Naive thymus-derived CD8-positive, alpha-beta T cell (primary cell): ENCODE results near the gene ERMP1. TPM values are rescaled to one million over a fixed set of nuclear protein-coding genes. Genes with fewer than 3 reads are reported as not detected.

Experiments
- ATAC-seq, 2 donors: fragments of 150-1000 bp; cut with Tn5 transposase in 1 of 2; sonication (Bioruptor Pico), chemical (Tn5 transposase) in 1 of 2; 1 replicate in 1 of 2; 2 replicates in 1 of 2; pipeline ENCODE4 v1.10.0; 2021; ENCODE audit warnings: mild to moderate bottlenecking in 2 of 2, moderate library complexity in 2 of 2
- POLR2A ChIA-PET: fragments of 350-600 bp; sonication (Branson Sonifier 250); formaldehyde crosslinking; loops from one replicate; lab custom pipeline; 2021; ENCODE audit warnings: antibody characterized with exemption; lab: Charles Lee
- DNase-seq, 10 donors: peaks; one replicate each; pipeline versions ENCODE4 v3.0.0 to v3.0.0-alpha.2; 2020 to 2022
- H3K27ac Mint-ChIP-seq, 10 donors: one replicate each; pipeline ENCODE4 v1.8.0; 2020 to 2022; ENCODE audit warnings: mild to moderate bottlenecking in 10 of 10, mixed read lengths in 10 of 10, moderate library complexity in 4 of 10, inconsistent platforms in 1 of 10
- H3K27me3 Mint-ChIP-seq, 5 donors: one replicate each; pipeline ENCODE4 v1.8.0; 2021 to 2022; ENCODE audit warnings: mixed read lengths in 5 of 5
- H3K36me3 Mint-ChIP-seq, 3 donors: one replicate each; pipeline ENCODE4 v1.8.0; 2020 to 2022; ENCODE audit warnings: mixed read lengths in 3 of 3, mild to moderate bottlenecking in 2 of 3, inconsistent platforms in 1 of 3
- H3K4me1 Mint-ChIP-seq, 4 donors: one replicate each; pipeline ENCODE4 v1.8.0; 2021 to 2022; ENCODE audit warnings: mixed read lengths in 4 of 4
- H3K4me3 Mint-ChIP-seq, 10 donors: one replicate each; pipeline ENCODE4 v1.8.0; 2020 to 2022; ENCODE audit warnings: mild to moderate bottlenecking in 10 of 10, mixed read lengths in 10 of 10, moderate library complexity in 6 of 10, inconsistent platforms in 1 of 10
- H3K9me3 Mint-ChIP-seq, 9 donors: one replicate each; pipeline ENCODE4 v1.8.0; 2020 to 2022; ENCODE audit warnings: mixed read lengths in 9 of 9, mild to moderate bottlenecking in 3 of 9, inconsistent platforms in 1 of 9, moderate library complexity in 1 of 9
- polyA plus RNA-seq, 3 donors: library from polyadenylated mRNA; unstranded; fragments of 300-500 nt; fragmentation: Illumina TruSeq; gene quantifications; one replicate each; pipeline ENCODE4 v1.2.3, GENCODE V29; 2021
- total RNA-seq, 8 experiments: library from RNA in 2 of 8; stranded (reverse) in 2 of 8; gene quantifications; one replicate each; pipeline ENCODE4 v1.2.3 and lab custom pipeline; 2021 to 2026

The ERMP1 gene
- total and polyA plus RNA-seq, 5 experiments from 2014 or later, result 7.0 to 16.8 (median 11.8) TPM

- ATAC-seq, result no peak
- H3K9me3 Mint-ChIP-seq, result no peaks in the 10 kb centered on the region
- H3K4me3 Mint-ChIP-seq, result no peak overlapping the region
- H3K36me3 Mint-ChIP-seq, result no peaks in the 10 kb centered on the region
- DNase-seq, result no peak
- H3K27ac Mint-ChIP-seq, result no peak overlapping the region
- peaks cover 20 to 51% (median 43%) of the 10 kb centered on the region in 4 donors for H3K4me1 Mint-ChIP-seq
- H3K27me3 Mint-ChIP-seq, result no peaks in the 10 kb centered on the region
- POLR2A ChIA-PET, result no interaction called here
These were observed 2.9 kb upstream of the ERMP1 start for GRCh38 chr9:5835808-5836207.

- DNase-seq (no peak), ATAC-seq (no peak)
- peaks cover 0 to 10% (median 3%) of the 10 kb centered on the region in 3 donors for H3K36me3 Mint-ChIP-seq
- H3K9me3 Mint-ChIP-seq, result no peaks in the 10 kb centered on the region
- H3K4me3 Mint-ChIP-seq, result peak overlapping the region; percentile 3 to 94 (median 40)
- peak overlapping the region in 6 of 10 donors; percentile 12 to 82 (median 72) for H3K27ac Mint-ChIP-seq
- peaks cover 24 to 53% (median 49%) of the 10 kb centered on the region in 4 donors for H3K4me1 Mint-ChIP-seq
- no peaks in the 10 kb centered on the region for H3K27me3 Mint-ChIP-seq
- POLR2A ChIA-PET, result interaction anchor here (0.6 to 5.4 kb wide), 3 partner anchors 9 to 181 kb away, joined by 3 to 53 read pairs (median 8); partner anchors contain the start of gene RANBP6
These were observed 1.3 kb upstream of the ERMP1 start for GRCh38 chr9:5834214-5834613.

- Mint-ChIP-seq H3K36me3 (peaks cover 0 to 28% (median 4%) of the 10 kb centered on the region in 3 donors), H3K27me3 (no peaks in the 10 kb centered on the region), H3K4me1 (peaks cover 28 to 67% (median 63%) of the 10 kb centered on the region in 4 donors), H3K4me3 (peak overlapping the region; percentile 89 to 99 (median 96)), H3K9me3 (no peaks in the 10 kb centered on the region), H3K27ac (peak overlapping the region; percentile 45 to 93 (median 90))
- POLR2A ChIA-PET, result interaction anchor here (0.6 to 5.4 kb wide), 7 partner anchors 11 to 209 kb away, joined by 3 to 53 read pairs (median 6); partner anchors contain the start of gene RIC1
- peak in 6 of 10 donors; percentile 6 to 54 (median 38) for DNase-seq
- peak; percentile 23 to 26 for ATAC-seq
These were observed 813 bp downstream of the ERMP1 start for GRCh38 chr9:5832071-5832537.

- DNase-seq (no peak), ATAC-seq (no peak)
- POLR2A ChIA-PET, result interaction anchor here (1.5 kb wide), 1 partner anchor 16 kb away, joined by 3 read pairs; no protein-coding TSS in a partner anchor
- Mint-ChIP-seq H3K4me1 (peaks cover 17 to 51% (median 41%) of the 10 kb centered on the region in 4 donors), H3K27ac (peak overlapping the region in 6 of 10 donors; percentile 12 to 63 (median 33)), H3K27me3 (no peaks in the 10 kb centered on the region), H3K9me3 (no peaks in the 10 kb centered on the region), H3K4me3 (no peak overlapping the region), H3K36me3 (peaks cover 0 to 77% (median 13%) of the 10 kb centered on the region in 3 donors)
These were observed 6.9 kb downstream of the ERMP1 start for GRCh38 chr9:5825895-5826622.

- H3K4me3 Mint-ChIP-seq, result no peak overlapping the region
- H3K9me3 Mint-ChIP-seq, result no peaks in the 10 kb centered on the region
- H3K27ac Mint-ChIP-seq, result peak overlapping the region in 2 of 10 donors; percentile 50 to 63
- no peak for ATAC-seq
- DNase-seq, result no peak
- no peaks in the 10 kb centered on the region for H3K27me3 Mint-ChIP-seq
- peaks cover 15 to 42% (median 36%) of the 10 kb centered on the region in 4 donors for H3K4me1 Mint-ChIP-seq
- POLR2A ChIA-PET, result no interaction called here
- peaks cover 5 to 81% (median 15%) of the 10 kb centered on the region in 3 donors for H3K36me3 Mint-ChIP-seq
These were observed 7.7 kb downstream of the ERMP1 start for GRCh38 chr9:5825223-5825622.

GRCh38 chr9:5820425-5820824 lies 12.5 kb downstream of the ERMP1 start:
- ATAC-seq (no peak), DNase-seq (no peak)
- no peaks in the 10 kb centered on the region for H3K9me3 Mint-ChIP-seq
- no peaks in the 10 kb centered on the region for H3K27me3 Mint-ChIP-seq
- POLR2A ChIA-PET, result interaction anchor here (0.6 to 1.0 kb wide), 2 partner anchors 9 to 12 kb away, joined by 3 to 6 read pairs; no protein-coding TSS in a partner anchor
- H3K4me1 Mint-ChIP-seq, result peaks cover 9 to 16% (median 13%) of the 10 kb centered on the region in 4 donors
- peaks cover 15 to 74% (median 23%) of the 10 kb centered on the region in 3 donors for H3K36me3 Mint-ChIP-seq
- H3K4me3 Mint-ChIP-seq, result no peak overlapping the region
- no peak overlapping the region for H3K27ac Mint-ChIP-seq

- POLR2A ChIA-PET, result no interaction called here
- Mint-ChIP-seq H3K27me3 (no peaks in the 10 kb centered on the region), H3K4me3 (no peak overlapping the region), H3K4me1 (peaks cover 6 to 14% (median 10%) of the 10 kb centered on the region in 4 donors), H3K9me3 (no peaks in the 10 kb centered on the region), H3K27ac (no peak overlapping the region), H3K36me3 (peaks cover 15 to 70% (median 19%) of the 10 kb centered on the region in 3 donors)
- DNase-seq (no peak), ATAC-seq (no peak)
These were observed 13.7 kb downstream of the ERMP1 start for GRCh38 chr9:5819174-5819573.

GRCh38 chr9:5818424-5819142 lies 14.3 kb downstream of the ERMP1 start:
- no peak for ATAC-seq
- DNase-seq, result no peak
- Mint-ChIP-seq H3K27me3 (no peaks in the 10 kb centered on the region), H3K4me3 (no peak overlapping the region), H3K9me3 (no peaks in the 10 kb centered on the region), H3K4me1 (peaks cover 6 to 14% (median 10%) of the 10 kb centered on the region in 4 donors), H3K36me3 (peaks cover 15 to 69% (median 21%) of the 10 kb centered on the region in 3 donors), H3K27ac (peak overlapping the region in 1 of 10 donors; percentile 22)
- POLR2A ChIA-PET, result interaction anchor here (0.7 kb wide), 1 partner anchor 24 kb away, joined by 4 read pairs; no protein-coding TSS in a partner anchor

- Mint-ChIP-seq H3K27me3 (no peaks in the 10 kb centered on the region), H3K4me1 (peaks cover 6 to 14% (median 10%) of the 10 kb centered on the region in 4 donors), H3K36me3 (peaks cover 15 to 65% (median 21%) of the 10 kb centered on the region in 3 donors), H3K27ac (peak overlapping the region in 3 of 10 donors; percentile 12 to 55 (median 43)), H3K4me3 (no peak overlapping the region), H3K9me3 (no peaks in the 10 kb centered on the region)
- POLR2A ChIA-PET, result interaction anchor here (0.7 kb wide), 1 partner anchor 25 kb away, joined by 4 read pairs; no protein-coding TSS in a partner anchor
- ATAC-seq (no peak), DNase-seq (no peak)
These were observed 15.1 kb downstream of the ERMP1 start for GRCh38 chr9:5817862-5818261.

- Mint-ChIP-seq H3K4me3 (no peak overlapping the region), H3K9me3 (no peaks in the 10 kb centered on the region), H3K36me3 (peaks cover 16 to 68% (median 20%) of the 10 kb centered on the region in 3 donors), H3K27me3 (no peaks in the 10 kb centered on the region), H3K4me1 (peaks cover 4 to 14% (median 9%) of the 10 kb centered on the region in 4 donors), H3K27ac (no peak overlapping the region)
- POLR2A ChIA-PET, result no interaction called here
- ATAC-seq, result no peak
- DNase-seq, result no peak
These were observed 17.5 kb downstream of the ERMP1 start for GRCh38 chr9:5815461-5815860.

GRCh38 chr9:5813824-5814223 lies 19.1 kb downstream of the ERMP1 start:
- no peak overlapping the region for H3K4me3 Mint-ChIP-seq
- peaks cover 25 to 73% (median 28%) of the 10 kb centered on the region in 3 donors for H3K36me3 Mint-ChIP-seq
- POLR2A ChIA-PET, result no interaction called here
- no peak for DNase-seq
- ATAC-seq, result no peak
- peak overlapping the region in 1 of 10 donors; percentile 29 for H3K27ac Mint-ChIP-seq
- no peaks in the 10 kb centered on the region for H3K9me3 Mint-ChIP-seq
- H3K27me3 Mint-ChIP-seq, result no peaks in the 10 kb centered on the region
- peaks cover 3 to 14% (median 9%) of the 10 kb centered on the region in 4 donors for H3K4me1 Mint-ChIP-seq

- H3K9me3 Mint-ChIP-seq, result no peaks in the 10 kb centered on the region
- no peaks in the 10 kb centered on the region for H3K27me3 Mint-ChIP-seq
- no peak for DNase-seq
- peaks cover 5 to 10% (median 8%) of the 10 kb centered on the region in 4 donors for H3K4me1 Mint-ChIP-seq
- POLR2A ChIA-PET, result no interaction called here
- peak overlapping the region in 1 of 10 donors; percentile 45 for H3K27ac Mint-ChIP-seq
- no peak overlapping the region for H3K4me3 Mint-ChIP-seq
- peaks cover 16 to 73% (median 28%) of the 10 kb centered on the region in 3 donors for H3K36me3 Mint-ChIP-seq
- no peak for ATAC-seq
These were observed 21.2 kb downstream of the ERMP1 start for GRCh38 chr9:5811751-5812150.
